WTC11 (cell line): ENCODE results near the gene LRTM2. TPM values are rescaled to one million over a fixed set of nuclear protein-coding genes. Genes with fewer than 3 reads are reported as not detected.

ENCODE experiments used
- ATAC-seq: fragments of 200-7000 bp; cut with Tn5 transposase; 2 replicates; pipeline ENCODE4 v1.10.0; 2021; ENCODE audit warnings: mild to moderate bottlenecking, moderate library complexity
- CTCF ChIA-PET: fragments of 300-600 bp; sonication (Branson Sonifier 250); formaldehyde crosslinking; loops from one replicate; lab custom pipeline; 2021; ENCODE audit warnings: antibody characterized with exemption; lab: Charles Lee
- POLR2A ChIA-PET: fragments of 350-600 bp; sonication (Branson Sonifier 250); formaldehyde crosslinking; loops from one replicate; lab custom pipeline; 2021; ENCODE audit warnings: antibody characterized with exemption; lab: Charles Lee
- DNase-seq: peaks from one replicate; pipeline ENCODE4 v3.0.0; 2021; ENCODE audit warnings: low spot score
- H3K27ac Mint-ChIP-seq: 2 replicates; pipeline ENCODE4 v1.8.0; 2021; ENCODE audit warnings: mixed read lengths
- H3K27me3 Mint-ChIP-seq: 2 replicates; pipeline ENCODE4 v1.8.0; 2021; ENCODE audit warnings: low read depth, mild to moderate bottlenecking, moderate library complexity, mixed read lengths
- H3K36me3 Mint-ChIP-seq: 2 replicates; pipeline ENCODE4 v1.8.0; 2021; ENCODE audit warnings: mixed read lengths
- H3K4me1 Mint-ChIP-seq: 2 replicates; pipeline ENCODE4 v1.8.0; 2022; ENCODE audit warnings: mixed read lengths
- H3K4me3 Mint-ChIP-seq: 2 replicates; pipeline ENCODE4 v1.8.0; 2021; ENCODE audit warnings: mild to moderate bottlenecking, moderate library complexity, mixed read lengths
- H3K9me3 Mint-ChIP-seq: 2 replicates; pipeline ENCODE4 v1.8.0; 2021; ENCODE audit warnings: mixed read lengths
- ELF4 ChIP-seq: sonication (generic); formaldehyde crosslinking; IDR thresholded peaks from 2 replicates; pipeline ENCODE4 v1.8.1; 2022; ENCODE audit warnings: low read depth, mild to moderate bottlenecking, moderate library complexity, missing genetic modification reagents
- ESRRA ChIP-seq: sonication (generic); formaldehyde crosslinking; IDR thresholded peaks from 2 replicates; pipeline ENCODE4 v1.8.1; 2022; ENCODE audit warnings: mild to moderate bottlenecking, missing genetic modification reagents, borderline replicate concordance
- JAZF1 ChIP-seq: fragments of 250-450 bp; sonication (Bioruptor Pico); IDR thresholded peaks from 2 replicates; pipeline ENCODE4 v1.9.0; 2021; ENCODE audit warnings: moderate library complexity, mild to moderate bottlenecking, inconsistent platforms
- MXD4 ChIP-seq: fragments of 250-450 bp; sonication (Bioruptor Pico); IDR thresholded peaks from 2 replicates; pipeline ENCODE4 v1.8.0; 2021; ENCODE audit warnings: mild to moderate bottlenecking, moderate library complexity, borderline replicate concordance
- MYBL2 ChIP-seq: sonication (generic); formaldehyde crosslinking; IDR thresholded peaks from 2 replicates; pipeline ENCODE4 v1.8.1; 2023; ENCODE audit warnings: mild to moderate bottlenecking, moderate library complexity, missing genetic modification reagents
- TEAD1 ChIP-seq: sonication (generic); formaldehyde crosslinking; IDR thresholded peaks from 2 replicates; pipeline ENCODE4 v1.8.0; 2022; ENCODE audit warnings: mild to moderate bottlenecking, missing genetic modification reagents
- ZBTB21 ChIP-seq: sonication (generic); formaldehyde crosslinking; IDR thresholded peaks from 2 replicates; pipeline ENCODE4 v1.8.1; 2023; ENCODE audit warnings: mild to moderate bottlenecking, missing genetic modification reagents, borderline replicate concordance
- total RNA-seq: library from RNA; stranded (reverse); gene quantifications from 3 replicates; pipeline ENCODE4 v1.2.3, GENCODE V29; 2021
- TF ChIP-seq, protein P1 (sequence below): sonication (generic); formaldehyde crosslinking; IDR thresholded peaks from 2 replicates; pipeline ENCODE4 v1.8.0; 2023; ENCODE audit warnings: missing genetic modification reagents, mild to moderate bottlenecking, borderline replicate concordance
- TF ChIP-seq, protein P2 (sequence below): sonication (generic); formaldehyde crosslinking; IDR thresholded peaks from 2 replicates; pipeline ENCODE4 v1.8.1; 2023; ENCODE audit warnings: mild to moderate bottlenecking, missing genetic modification reagents
- TF ChIP-seq, protein P3 (sequence below): sonication (generic); formaldehyde crosslinking; IDR thresholded peaks from 2 replicates; pipeline ENCODE4 v1.8.1; 2023; ENCODE audit warnings: mild to moderate bottlenecking, missing genetic modification reagents, moderate library complexity
- TF ChIP-seq, protein P4 (sequence below): fragments of 250-450 bp; sonication (Bioruptor Pico); IDR thresholded peaks from 2 replicates; pipeline ENCODE4 v2.1.2; 2022; ENCODE audit warnings: mild to moderate bottlenecking, moderate library complexity
- TF ChIP-seq, protein P5 (sequence below): sonication (generic); formaldehyde crosslinking; IDR thresholded peaks from 2 replicates; pipeline ENCODE4 v1.8.1; 2022; ENCODE audit warnings: missing genetic modification reagents, borderline replicate concordance
- TF ChIP-seq, protein P6 (sequence below): fragments of 250-450 bp; sonication (Bioruptor Pico); conservative IDR thresholded peaks from 2 replicates; pipeline ENCODE4 v1.9.0; 2021; ENCODE audit warnings: mild to moderate bottlenecking
- TF ChIP-seq, protein P7 (sequence below): sonication (generic); formaldehyde crosslinking; conservative IDR thresholded peaks from 2 replicates; pipeline ENCODE4 v1.8.1; 2022; ENCODE audit warnings: mild to moderate bottlenecking, missing genetic modification reagents
- TF ChIP-seq, protein P8 (sequence below): fragments of 250-450 bp; sonication (Bioruptor Pico); IDR thresholded peaks from 2 replicates; pipeline ENCODE4 v1.9.0; 2021; ENCODE audit warnings: moderate library complexity, mild to moderate bottlenecking, inconsistent platforms, borderline replicate concordance

The LRTM2 gene
- total RNA-seq, 1 experiment from 2014 or later = 0.66 TPM

DNA sequence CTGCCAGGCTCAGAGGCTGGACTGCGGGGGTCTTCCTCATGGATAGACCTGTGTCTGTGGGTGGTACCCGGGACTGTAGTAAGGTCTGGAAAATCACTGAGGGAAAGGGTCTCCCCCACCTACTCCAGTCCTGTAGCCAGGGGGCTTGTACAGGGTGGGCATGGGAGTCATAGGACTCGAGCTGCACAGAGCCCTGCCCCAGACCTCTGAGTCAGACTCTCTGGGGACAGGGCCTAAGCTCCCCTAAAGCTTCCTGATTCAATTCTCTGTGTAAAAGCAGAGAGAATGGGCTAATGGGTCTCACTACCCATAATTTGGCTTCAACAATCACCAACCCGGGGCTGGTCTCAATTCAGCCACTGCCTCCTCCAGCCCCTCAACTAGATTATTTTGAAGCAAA lies 27.0 kb downstream of the LRTM2 start:
- Mint-ChIP-seq H3K4me3 (no peak overlapping the region), H3K27ac (no peak overlapping the region), H3K9me3 (no peaks in the 10 kb centered on the region), H3K27me3 (no peaks in the 10 kb centered on the region), H3K4me1 (peaks cover 26% of the 10 kb centered on the region), H3K36me3 (no peaks in the 10 kb centered on the region)
- CTCF ChIA-PET = no interaction called here
- POLR2A ChIA-PET = no interaction called here
- no peak for TF ChIP-seq JAZF1
- TF ChIP-seq, protein P1, sequence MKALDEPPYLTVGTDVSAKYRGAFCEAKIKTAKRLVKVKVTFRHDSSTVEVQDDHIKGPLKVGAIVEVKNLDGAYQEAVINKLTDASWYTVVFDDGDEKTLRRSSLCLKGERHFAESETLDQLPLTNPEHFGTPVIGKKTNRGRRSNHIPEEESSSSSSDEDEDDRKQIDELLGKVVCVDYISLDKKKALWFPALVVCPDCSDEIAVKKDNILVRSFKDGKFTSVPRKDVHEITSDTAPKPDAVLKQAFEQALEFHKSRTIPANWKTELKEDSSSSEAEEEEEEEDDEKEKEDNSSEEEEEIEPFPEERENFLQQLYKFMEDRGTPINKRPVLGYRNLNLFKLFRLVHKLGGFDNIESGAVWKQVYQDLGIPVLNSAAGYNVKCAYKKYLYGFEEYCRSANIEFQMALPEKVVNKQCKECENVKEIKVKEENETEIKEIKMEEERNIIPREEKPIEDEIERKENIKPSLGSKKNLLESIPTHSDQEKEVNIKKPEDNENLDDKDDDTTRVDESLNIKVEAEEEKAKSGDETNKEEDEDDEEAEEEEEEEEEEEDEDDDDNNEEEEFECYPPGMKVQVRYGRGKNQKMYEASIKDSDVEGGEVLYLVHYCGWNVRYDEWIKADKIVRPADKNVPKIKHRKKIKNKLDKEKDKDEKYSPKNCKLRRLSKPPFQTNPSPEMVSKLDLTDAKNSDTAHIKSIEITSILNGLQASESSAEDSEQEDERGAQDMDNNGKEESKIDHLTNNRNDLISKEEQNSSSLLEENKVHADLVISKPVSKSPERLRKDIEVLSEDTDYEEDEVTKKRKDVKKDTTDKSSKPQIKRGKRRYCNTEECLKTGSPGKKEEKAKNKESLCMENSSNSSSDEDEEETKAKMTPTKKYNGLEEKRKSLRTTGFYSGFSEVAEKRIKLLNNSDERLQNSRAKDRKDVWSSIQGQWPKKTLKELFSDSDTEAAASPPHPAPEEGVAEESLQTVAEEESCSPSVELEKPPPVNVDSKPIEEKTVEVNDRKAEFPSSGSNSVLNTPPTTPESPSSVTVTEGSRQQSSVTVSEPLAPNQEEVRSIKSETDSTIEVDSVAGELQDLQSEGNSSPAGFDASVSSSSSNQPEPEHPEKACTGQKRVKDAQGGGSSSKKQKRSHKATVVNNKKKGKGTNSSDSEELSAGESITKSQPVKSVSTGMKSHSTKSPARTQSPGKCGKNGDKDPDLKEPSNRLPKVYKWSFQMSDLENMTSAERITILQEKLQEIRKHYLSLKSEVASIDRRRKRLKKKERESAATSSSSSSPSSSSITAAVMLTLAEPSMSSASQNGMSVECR = no peak
- TF ChIP-seq MYBL2 (CRISPR knock-in tag) = no peak
- TF ChIP-seq MXD4 (CRISPR knock-in tag) = no peak
- TF ChIP-seq, protein P2, sequence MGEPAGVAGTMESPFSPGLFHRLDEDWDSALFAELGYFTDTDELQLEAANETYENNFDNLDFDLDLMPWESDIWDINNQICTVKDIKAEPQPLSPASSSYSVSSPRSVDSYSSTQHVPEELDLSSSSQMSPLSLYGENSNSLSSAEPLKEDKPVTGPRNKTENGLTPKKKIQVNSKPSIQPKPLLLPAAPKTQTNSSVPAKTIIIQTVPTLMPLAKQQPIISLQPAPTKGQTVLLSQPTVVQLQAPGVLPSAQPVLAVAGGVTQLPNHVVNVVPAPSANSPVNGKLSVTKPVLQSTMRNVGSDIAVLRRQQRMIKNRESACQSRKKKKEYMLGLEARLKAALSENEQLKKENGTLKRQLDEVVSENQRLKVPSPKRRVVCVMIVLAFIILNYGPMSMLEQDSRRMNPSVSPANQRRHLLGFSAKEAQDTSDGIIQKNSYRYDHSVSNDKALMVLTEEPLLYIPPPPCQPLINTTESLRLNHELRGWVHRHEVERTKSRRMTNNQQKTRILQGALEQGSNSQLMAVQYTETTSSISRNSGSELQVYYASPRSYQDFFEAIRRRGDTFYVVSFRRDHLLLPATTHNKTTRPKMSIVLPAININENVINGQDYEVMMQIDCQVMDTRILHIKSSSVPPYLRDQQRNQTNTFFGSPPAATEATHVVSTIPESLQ = no peak
- TF ChIP-seq, protein P3, sequence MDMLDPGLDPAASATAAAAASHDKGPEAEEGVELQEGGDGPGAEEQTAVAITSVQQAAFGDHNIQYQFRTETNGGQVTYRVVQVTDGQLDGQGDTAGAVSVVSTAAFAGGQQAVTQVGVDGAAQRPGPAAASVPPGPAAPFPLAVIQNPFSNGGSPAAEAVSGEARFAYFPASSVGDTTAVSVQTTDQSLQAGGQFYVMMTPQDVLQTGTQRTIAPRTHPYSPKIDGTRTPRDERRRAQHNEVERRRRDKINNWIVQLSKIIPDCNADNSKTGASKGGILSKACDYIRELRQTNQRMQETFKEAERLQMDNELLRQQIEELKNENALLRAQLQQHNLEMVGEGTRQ (CRISPR knock-in tag) = no peak
- no peak for ATAC-seq
- DNase-seq = no peak

DNA sequence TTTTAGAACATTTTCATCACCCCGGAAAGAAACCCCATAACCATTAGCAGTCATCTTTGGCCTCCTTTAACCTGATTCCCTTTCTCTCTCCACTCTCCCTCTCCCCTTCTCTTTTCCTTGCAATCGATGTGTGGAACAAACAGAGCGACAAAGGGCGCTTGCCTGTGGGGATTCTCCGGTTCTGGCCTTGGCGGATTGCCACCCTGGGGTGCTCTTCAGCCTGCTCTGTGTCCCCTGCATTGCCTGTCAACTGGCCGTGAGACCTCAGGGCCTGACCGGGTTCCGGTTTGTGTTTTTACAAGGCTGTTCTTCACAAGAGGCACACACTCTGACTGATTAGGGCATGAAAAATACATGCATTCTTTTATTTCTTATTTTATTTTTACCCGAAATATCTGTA lies 27.8 kb downstream of the LRTM2 start:
- ChIA-PET CTCF (no interaction called here), POLR2A (no interaction called here)
- DNase-seq (no peak), ATAC-seq (no peak)
- Mint-ChIP-seq H3K9me3 (no peaks in the 10 kb centered on the region), H3K27me3 (no peaks in the 10 kb centered on the region), H3K27ac (no peak overlapping the region), H3K36me3 (no peaks in the 10 kb centered on the region), H3K4me3 (no peak overlapping the region), H3K4me1 (peaks cover 22% of the 10 kb centered on the region)
- TF ChIP-seq ESRRA (CRISPR knock-in tag) (no peak), TEAD1 (CRISPR knock-in tag) (no peak), ZBTB21 (CRISPR knock-in tag) (no peak), ELF4 (no peak)
- TF ChIP-seq, protein P2 = no peak
- TF ChIP-seq, protein P4, sequence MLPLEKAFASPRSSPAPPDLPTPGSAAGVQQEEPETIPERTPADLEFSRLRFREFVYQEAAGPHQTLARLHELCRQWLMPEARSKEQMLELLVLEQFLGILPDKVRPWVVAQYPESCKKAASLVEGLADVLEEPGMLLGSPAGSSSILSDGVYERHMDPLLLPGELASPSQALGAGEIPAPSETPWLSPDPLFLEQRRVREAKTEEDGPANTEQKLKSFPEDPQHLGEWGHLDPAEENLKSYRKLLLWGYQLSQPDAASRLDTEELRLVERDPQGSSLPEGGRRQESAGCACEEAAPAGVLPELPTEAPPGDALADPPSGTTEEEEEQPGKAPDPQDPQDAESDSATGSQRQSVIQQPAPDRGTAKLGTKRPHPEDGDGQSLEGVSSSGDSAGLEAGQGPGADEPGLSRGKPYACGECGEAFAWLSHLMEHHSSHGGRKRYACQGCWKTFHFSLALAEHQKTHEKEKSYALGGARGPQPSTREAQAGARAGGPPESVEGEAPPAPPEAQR (CRISPR knock-in tag) = no peak
- TF ChIP-seq, protein P5, sequence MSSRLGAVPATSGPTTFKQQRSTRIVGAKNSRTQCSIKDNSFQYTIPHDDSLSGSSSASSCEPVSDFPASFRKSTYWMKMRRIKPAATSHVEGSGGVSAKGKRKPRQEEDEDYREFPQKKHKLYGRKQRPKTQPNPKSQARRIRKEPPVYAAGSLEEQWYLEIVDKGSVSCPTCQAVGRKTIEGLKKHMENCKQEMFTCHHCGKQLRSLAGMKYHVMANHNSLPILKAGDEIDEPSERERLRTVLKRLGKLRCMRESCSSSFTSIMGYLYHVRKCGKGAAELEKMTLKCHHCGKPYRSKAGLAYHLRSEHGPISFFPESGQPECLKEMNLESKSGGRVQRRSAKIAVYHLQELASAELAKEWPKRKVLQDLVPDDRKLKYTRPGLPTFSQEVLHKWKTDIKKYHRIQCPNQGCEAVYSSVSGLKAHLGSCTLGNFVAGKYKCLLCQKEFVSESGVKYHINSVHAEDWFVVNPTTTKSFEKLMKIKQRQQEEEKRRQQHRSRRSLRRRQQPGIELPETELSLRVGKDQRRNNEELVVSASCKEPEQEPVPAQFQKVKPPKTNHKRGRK (CRISPR knock-in tag) = no peak
- TF ChIP-seq, protein P6, sequence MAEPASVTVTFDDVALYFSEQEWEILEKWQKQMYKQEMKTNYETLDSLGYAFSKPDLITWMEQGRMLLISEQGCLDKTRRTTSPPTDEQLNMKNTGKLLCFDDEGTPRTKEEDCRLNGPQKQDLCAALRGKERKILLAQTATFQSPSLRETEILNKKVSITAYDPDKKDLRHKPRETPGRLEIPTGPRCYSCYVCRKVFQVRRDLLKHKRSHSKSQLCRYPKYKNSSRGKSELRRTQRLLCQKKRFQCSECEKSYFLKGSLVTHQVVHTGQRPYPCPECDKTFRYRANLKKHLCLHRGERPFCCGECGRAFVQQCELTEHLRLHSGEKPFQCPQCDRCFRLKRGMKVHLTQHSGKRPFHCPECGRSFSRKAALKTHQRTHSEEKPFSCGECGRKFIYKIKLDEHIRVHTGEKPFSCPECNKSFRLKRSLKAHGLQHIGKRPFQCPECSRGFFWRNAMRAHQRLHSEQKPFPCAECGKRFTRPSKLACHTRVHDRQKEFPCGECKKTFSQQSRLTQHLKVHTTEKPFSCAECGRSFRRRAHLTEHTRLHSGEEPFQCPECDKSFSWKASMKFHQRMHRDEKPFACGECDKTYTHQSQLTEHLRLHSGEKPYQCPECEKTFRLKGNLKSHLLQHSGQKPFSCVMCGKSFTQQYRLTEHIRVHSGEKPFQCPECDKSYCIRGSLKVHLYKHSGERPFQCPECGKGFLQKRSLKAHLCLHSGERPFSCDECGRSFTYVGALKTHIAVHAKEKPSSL (CRISPR knock-in tag) = no peak
- TF ChIP-seq, protein P7, sequence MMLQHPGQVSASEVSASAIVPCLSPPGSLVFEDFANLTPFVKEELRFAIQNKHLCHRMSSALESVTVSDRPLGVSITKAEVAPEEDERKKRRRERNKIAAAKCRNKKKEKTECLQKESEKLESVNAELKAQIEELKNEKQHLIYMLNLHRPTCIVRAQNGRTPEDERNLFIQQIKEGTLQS (CRISPR knock-in tag) = no peak
- TF ChIP-seq, protein P8, sequence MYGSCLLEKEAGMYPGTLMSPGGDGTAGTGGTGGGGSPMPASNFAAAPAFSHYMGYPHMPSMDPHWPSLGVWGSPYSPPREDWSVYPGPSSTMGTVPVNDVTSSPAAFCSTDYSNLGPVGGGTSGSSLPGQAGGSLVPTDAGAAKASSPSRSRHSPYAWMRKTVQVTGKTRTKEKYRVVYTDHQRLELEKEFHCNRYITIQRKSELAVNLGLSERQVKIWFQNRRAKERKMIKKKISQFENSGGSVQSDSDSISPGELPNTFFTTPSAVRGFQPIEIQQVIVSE (CRISPR knock-in tag) = no peak
